ENCODE measurements around the gene CNNM2.
"Not testable (repeated sequence)": the region's sequence is repeated elsewhere in the genome, so short reads cannot be mapped to it uniquely, and the experiment has no call there.

Gene CNNM2

GRCh38 chr10:102927311-102928010 is 9.4 kb downstream of the CNNM2 start:
- peak; percentile 39 for DNase-seq

GRCh38 chr10:102928442-102928841 is 10.3 kb downstream of the CNNM2 start:
- DNase-seq: not testable (repeated sequence)

DNA sequence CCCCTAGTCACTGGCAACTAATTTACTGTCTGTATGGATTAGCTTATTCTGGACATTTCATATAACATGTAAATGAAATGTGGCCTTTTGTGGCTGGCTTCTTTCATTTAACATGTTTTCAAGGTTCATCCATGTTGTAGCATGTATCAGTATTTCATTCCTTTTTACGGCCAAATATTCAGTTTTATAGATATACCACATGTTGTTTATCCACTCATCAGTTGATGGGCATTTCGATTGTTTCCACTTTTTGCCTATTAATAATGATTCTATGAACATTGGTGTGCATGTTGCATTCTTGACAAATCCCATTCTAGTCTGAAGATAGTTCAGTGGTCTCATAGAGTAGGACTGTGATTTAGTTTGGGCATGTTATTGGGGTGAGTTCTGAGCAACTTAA is 12.6 kb downstream of the CNNM2 start:
- no peak for DNase-seq

DNA sequence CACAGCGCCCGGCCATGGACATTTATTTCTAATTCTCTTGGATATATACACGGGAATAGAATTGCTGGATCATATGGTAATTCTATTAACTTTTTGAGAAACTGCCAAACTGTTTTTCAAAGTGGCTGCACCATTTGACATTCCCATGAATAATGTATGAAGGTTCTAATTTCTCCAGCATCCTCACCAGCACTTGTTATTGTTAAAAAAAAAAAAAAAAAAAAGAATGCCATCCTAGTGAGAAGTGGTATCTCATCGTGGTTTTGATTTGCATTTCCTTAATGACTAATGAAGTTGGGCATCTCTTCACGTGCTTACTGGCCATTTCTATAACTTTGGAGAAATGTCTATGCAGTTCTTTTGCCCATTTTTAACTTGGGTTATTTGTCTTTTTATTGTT is 13.5 kb downstream of the CNNM2 start:
- DNase-seq: no peak

GRCh38 chr10:102935505-102935904 is 17.4 kb downstream of the CNNM2 start:
- no peak for DNase-seq

GRCh38 chr10:102935939-102936605 is 18.0 kb downstream of the CNNM2 start:
- no peak for DNase-seq

- no peak for DNase-seq
These were observed 23.3 kb downstream of the CNNM2 start for GRCh38 chr10:102941401-102941800.

DNA sequence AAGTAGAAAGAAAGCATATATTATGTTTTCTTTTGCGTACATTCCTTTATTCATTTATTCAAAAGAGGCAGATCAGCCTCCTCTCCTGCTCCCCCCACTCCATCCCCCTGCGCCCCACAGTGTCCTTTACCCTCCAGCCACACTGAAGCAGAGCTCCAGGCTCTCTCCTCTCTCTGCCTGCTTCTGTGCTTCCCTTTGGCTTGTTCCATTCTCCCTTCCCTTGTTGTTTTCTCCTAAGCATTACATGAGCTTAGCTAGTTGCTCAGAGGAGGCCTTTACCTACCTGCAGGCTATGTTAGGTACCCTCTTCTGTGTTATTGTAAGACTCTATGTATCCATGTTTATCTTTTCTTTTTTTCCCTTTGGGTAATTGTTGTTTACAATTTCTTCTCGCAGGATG is 27.4 kb downstream of the CNNM2 start:
- DNase-seq: no peak

GRCh38 chr10:102945962-102946361 is 27.9 kb downstream of the CNNM2 start:
- no peak for DNase-seq

DNA sequence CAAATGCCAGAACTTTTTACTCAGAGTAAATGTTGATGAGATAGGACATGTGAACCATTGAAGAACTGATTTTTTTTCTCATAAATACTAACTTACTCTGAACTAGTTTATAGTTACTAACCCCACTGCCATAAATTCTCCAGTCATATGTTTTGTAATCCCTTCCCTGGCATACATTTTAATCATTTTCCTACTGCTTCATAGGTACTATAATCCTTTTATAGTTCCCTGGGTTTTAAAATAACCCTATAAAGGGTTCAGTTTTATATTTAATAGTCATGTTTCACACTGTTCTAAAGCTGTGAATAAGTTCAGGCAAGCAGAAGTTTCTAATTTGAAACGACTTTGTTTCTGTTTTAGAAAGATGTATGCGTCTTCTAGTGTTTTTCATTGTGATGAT is 28.9 kb downstream of the CNNM2 start:
- DNase-seq: no peak

DNA sequence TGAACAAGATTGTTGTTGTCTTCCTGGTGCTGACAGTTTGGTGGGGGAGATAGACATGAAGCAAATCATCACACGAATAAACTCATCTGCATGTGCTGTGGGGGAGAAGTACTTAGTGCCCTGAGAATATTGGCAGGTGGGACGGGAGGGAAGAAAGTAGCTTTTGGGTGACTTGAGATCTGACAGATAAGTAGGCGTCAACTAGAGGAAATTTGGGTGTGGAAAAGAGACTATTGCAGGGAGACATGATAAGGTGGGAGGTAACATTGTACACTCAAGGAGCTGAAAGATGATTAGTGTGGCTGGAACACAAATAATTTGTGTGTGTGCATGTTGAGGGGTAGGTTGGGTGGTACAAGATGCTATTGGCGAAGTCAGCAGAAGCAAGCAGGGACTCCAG is 30.1 kb downstream of the CNNM2 start:
- DNase-seq: no peak

GRCh38 chr10:102948786-102949185 is 30.7 kb downstream of the CNNM2 start:
- no peak for DNase-seq

GRCh38 chr10:102949916-102950315 is 31.8 kb downstream of the CNNM2 start:
- no peak for DNase-seq

DNA sequence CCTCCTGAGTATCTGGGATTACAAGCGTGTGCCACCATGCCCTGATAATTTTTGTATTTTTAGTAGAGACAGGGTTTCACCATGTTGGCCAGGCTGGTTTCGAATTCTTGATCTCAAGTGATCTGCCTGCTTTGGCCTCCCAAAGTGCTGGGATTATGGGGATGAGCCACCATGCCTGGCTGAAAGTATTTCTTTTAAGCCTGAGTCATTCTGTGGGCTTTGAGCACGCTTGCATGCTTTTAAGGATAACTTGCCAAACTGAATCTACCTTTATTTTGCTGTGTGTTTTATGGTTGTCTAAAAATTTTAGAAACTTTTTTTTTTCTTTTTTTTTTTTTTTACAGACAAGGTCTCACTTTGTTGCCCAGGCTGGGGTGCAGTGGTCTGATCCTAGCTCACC is 33.2 kb downstream of the CNNM2 start:
- no peak for DNase-seq

- DNase-seq: no peak
These were observed 41.3 kb downstream of the CNNM2 start for GRCh38 chr10:102959360-102959759.

GRCh38 chr10:102960157-102960556 is 42.1 kb downstream of the CNNM2 start:
- DNase-seq: no peak

DNA sequence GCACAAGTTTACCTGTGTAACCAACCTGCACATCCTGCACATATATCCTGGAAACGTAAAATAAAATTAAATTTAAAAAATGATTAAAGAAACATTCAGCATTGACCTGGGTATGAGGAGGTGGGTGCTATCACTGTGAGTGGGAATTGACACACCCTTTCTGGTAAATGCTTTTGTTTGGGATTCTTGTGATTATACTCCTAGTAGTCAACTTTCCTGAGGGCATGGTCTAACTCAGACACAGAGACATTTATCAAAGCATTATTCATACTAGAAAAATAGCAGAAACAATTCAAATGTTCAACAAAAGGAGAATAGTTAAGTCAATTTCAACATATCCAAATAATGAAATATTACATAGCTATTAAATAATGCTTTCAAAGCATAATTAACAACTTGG is 44.2 kb downstream of the CNNM2 start:
- DNase-seq: no peak

DNA sequence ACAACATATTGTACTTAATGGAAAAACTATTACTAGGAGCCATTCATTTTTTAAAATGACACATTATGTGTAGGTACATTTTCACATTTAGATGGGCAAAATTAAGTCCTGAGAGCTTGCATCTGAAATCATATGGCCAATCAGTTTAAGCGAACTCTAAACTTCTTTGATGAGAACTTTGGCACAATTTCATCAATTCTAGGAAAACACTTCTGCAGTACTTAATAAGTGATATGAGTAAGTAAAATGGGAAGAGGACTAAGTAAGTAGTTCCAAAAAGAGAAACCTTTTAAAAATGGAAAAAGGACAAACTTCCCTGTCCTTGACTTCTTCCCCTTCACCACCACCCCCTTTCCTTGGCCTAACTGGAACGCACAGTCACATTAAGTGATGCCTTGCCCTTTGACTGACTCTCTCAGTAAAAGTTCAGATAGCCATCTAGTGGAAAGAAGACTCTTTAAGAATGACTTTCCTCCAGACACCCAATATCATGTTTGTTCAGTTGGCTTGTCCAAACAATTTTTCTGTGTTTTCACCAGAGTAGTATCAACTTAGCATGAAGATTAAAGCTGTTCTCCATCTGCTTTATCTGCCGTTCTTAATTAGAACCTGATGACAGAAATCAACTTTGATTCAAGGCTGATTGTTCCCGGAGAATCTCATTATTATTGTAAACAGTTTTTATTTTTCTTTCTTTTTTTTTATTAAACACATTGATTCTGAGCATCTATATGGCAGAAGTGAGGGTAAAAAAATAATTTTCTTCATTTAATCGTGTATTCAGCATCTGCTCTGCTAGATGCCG is 45.1 kb downstream of the CNNM2 start:
- no peak for DNase-seq

GRCh38 chr10:102963756-102964025 is 45.6 kb downstream of the CNNM2 start:
- DNase-seq: no peak

DNA sequence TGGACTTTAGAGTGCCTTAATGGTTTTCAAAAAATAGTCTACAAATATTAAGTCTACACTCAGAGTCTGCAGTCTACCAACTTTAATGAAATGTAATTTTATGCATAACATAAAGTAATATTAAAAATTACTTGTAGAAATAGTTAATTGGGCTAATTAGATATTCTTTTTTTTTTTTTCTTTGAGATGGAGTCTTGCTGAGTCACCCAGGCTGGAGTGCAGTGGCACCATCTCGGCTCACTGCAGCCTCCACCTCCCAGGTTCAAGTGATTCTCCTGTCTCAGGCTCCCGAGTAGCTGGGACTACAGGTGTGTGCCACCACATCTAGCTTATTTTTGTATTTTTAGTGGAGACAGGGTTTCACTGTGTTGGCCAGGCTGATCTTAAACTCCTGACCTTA is 46.0 kb downstream of the CNNM2 start:
- not testable (repeated sequence) for DNase-seq

- DNase-seq: no peak
These were observed 46.6 kb downstream of the CNNM2 start for GRCh38 chr10:102964713-102965112.

DNA sequence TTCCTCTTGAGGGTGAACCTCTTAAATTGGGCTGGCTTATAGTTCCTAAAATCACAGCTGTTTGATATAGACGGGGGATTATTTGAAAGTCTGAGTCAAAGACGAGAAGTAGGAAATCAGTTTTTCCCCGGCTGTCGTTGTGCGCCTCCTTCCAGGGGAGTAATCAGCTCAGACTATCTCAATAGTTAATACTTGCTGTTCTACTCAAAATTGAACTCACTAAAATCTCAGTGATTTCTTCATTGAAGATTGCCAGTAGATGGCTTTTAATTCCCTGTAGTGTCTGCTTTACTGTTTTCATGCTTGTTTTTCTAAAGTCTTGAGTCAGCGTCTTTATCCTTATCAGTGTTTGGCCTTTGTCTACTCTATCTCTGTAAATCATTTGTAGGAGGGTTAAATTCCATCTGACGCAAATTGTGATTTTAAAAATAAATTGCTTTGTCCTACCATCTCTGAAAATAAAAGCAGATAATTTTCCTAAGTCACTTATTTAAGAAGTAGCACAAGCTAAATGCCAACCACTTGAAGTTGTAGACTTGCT is 47.3 kb downstream of the CNNM2 start:
- no peak for DNase-seq

- no peak for DNase-seq
These were observed 49.0 kb downstream of the CNNM2 start for GRCh38 chr10:102967123-102967522.

All from GF-D8 (cell line).